KMS-11 (cell line): Measurements from ENCODE around the gene HS3ST5.

Source experiments
- H2AFZ ChIP-seq: fragments of 200-600 bp; sonication (generic); 2 replicates; pipeline ENCODE4 v1.6.1; 2016; ENCODE audit warnings: antibody characterized with exemption, mixed run types, low read depth
- H3K27ac ChIP-seq: fragments of 200-600 bp; sonication (generic); 2 replicates; pipeline ENCODE4 v1.6.1; 2016; ENCODE audit warnings: mild to moderate bottlenecking, mixed run types
- H3K27me3 ChIP-seq: fragments of 200-600 bp; sonication (generic); 2 replicates; pipeline ENCODE4 v1.6.1; 2017; ENCODE audit warnings: mild to moderate bottlenecking, low read depth, mixed run types, moderate library complexity; ENCODE audit not compliant: insufficient read depth
- H3K36me3 ChIP-seq: fragments of 200-600 bp; sonication (generic); 2 replicates; pipeline ENCODE4 v1.6.1; 2017; ENCODE audit warnings: mild to moderate bottlenecking, mixed run types; ENCODE audit not compliant: insufficient read depth
- H3K4me1 ChIP-seq: fragments of 200-600 bp; sonication (generic); 2 replicates; pipeline ENCODE4 v1.6.1; 2016; ENCODE audit warnings: mild to moderate bottlenecking, low read depth, mixed run types; ENCODE audit not compliant: poor library complexity, severe bottlenecking
- H3K4me2 ChIP-seq: fragments of 200-600 bp; sonication (generic); 2 replicates; pipeline ENCODE4 v1.7.0; 2016; ENCODE audit warnings: mild to moderate bottlenecking, mixed run types
- H3K4me3 ChIP-seq: fragments of 200-600 bp; sonication (generic); IDR thresholded peaks from 2 replicates; pipeline ENCODE4 v1.6.1; 2017; ENCODE audit warnings: low read depth, low read length, mixed read lengths; ENCODE audit not compliant: insufficient read depth
- H3K79me2 ChIP-seq: fragments of 200-600 bp; sonication (generic); 2 replicates; pipeline ENCODE4 v1.6.1; 2016; ENCODE audit warnings: low read depth, mixed run types; ENCODE audit not compliant: insufficient read depth
- H3K9ac ChIP-seq: fragments of 200-600 bp; sonication (generic); 2 replicates; pipeline ENCODE4 v1.6.1; 2016; ENCODE audit warnings: mild to moderate bottlenecking, mixed run types
- H4K20me1 ChIP-seq: fragments of 200-600 bp; sonication (generic); 2 replicates; pipeline ENCODE4 v1.6.1; 2016; ENCODE audit warnings: mild to moderate bottlenecking, mixed run types; ENCODE audit not compliant: insufficient read depth
- CTCF ChIP-seq: fragments of 200-600 bp; sonication (generic); conservative IDR thresholded peaks from 2 replicates; pipeline ENCODE4 v1.6.1; 2017; ENCODE audit warnings: low read depth, mild to moderate bottlenecking, antibody characterized with exemption, low read length, moderate library complexity, mixed read lengths

Gene HS3ST5

GRCh38 chr6:114377881-114378280 lies 35.1 kb upstream of the HS3ST5 start:
- no peaks in the 10 kb centered on the region for H3K27me3 ChIP-seq
- H3K4me2 ChIP-seq, result no peak overlapping the region
- no peak overlapping the region for H3K27ac ChIP-seq
- no peaks in the 10 kb centered on the region for H4K20me1 ChIP-seq
- no peaks in the 10 kb centered on the region for H3K79me2 ChIP-seq
- no peak for TF ChIP-seq CTCF
- H3K36me3 ChIP-seq, result no peaks in the 10 kb centered on the region
- no peak overlapping the region for H3K4me3 ChIP-seq
- no peak overlapping the region for H2AFZ ChIP-seq
- no peaks in the 10 kb centered on the region for H3K4me1 ChIP-seq
- no peak overlapping the region for H3K9ac ChIP-seq

GRCh38 chr6:114376611-114377175 lies 33.9 kb upstream of the HS3ST5 start:
- no peak overlapping the region for H3K4me3 ChIP-seq
- no peaks in the 10 kb centered on the region for H3K27me3 ChIP-seq
- H4K20me1 ChIP-seq, result no peaks in the 10 kb centered on the region
- H3K9ac ChIP-seq, result no peak overlapping the region
- H3K4me2 ChIP-seq, result no peak overlapping the region
- H3K79me2 ChIP-seq, result no peaks in the 10 kb centered on the region
- no peak overlapping the region for H3K27ac ChIP-seq
- H3K36me3 ChIP-seq, result no peaks in the 10 kb centered on the region
- no peaks in the 10 kb centered on the region for H3K4me1 ChIP-seq
- TF ChIP-seq CTCF, result no peak
- H2AFZ ChIP-seq, result no peak overlapping the region

GRCh38 chr6:114375541-114376192 lies 32.8 kb upstream of the HS3ST5 start:
- Histone ChIP-seq H3K4me3 (no peak overlapping the region), H3K79me2 (no peaks in the 10 kb centered on the region), H3K4me2 (no peak overlapping the region), H2AFZ (no peak overlapping the region), H3K36me3 (no peaks in the 10 kb centered on the region), H3K9ac (no peak overlapping the region), H4K20me1 (no peaks in the 10 kb centered on the region), H3K27me3 (no peaks in the 10 kb centered on the region), H3K4me1 (no peaks in the 10 kb centered on the region), H3K27ac (no peak overlapping the region)
- no peak for TF ChIP-seq CTCF

DNA sequence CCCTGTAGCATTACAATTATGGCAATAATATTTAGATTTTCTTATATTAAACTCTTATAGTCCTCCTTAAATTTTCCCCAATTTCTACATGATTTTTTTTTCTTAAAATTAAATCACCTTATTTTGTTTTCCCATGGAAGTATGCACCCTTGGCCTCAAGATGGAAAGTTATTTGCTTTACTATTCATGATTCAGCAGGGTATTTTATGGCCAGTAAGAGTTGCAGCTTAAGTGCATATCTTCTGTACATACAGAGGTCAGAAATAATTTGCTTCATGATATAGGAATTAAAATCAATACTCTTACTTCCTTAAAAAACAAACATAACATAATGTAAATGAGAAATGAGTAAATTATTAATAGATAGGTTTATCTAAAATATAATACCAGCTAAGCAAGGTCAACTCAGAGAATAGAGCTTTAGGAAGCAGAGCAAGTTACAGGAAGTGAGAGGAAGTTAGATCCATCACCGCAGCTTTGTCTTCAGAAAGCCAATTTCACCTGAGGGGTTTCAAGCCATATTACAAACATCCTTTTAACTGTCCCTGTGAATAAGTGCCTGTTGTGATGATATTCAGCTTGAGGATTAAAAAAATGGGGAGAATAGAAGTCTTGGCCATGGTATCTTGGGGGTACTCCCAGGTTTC lies 24.6 kb upstream of the HS3ST5 start:
- H3K4me3 ChIP-seq, result no peak overlapping the region
- no peaks in the 10 kb centered on the region for H4K20me1 ChIP-seq
- no peak for TF ChIP-seq CTCF
- H3K4me2 ChIP-seq, result no peak overlapping the region
- H3K4me1 ChIP-seq, result no peaks in the 10 kb centered on the region
- H3K27ac ChIP-seq, result no peak overlapping the region
- H2AFZ ChIP-seq, result no peak overlapping the region
- H3K79me2 ChIP-seq, result no peaks in the 10 kb centered on the region
- no peaks in the 10 kb centered on the region for H3K36me3 ChIP-seq
- H3K27me3 ChIP-seq, result no peaks in the 10 kb centered on the region
- H3K9ac ChIP-seq, result no peak overlapping the region
